C4-2B (cell line): ENCODE measurements around the gene IQCM.

ENCODE experiments used
- CTCF ChIP-seq: fragments of 450-650 bp; conservative IDR thresholded peaks from 2 replicates; pipeline ENCODE4 v1.5.1; 2017; ENCODE audit warnings: mild to moderate bottlenecking
- ZFX ChIP-seq: fragments of 450-650 bp; IDR thresholded peaks from 2 replicates; pipeline ENCODE4 v1.6.1; 2017

GRCh38 chr4:149708513-149709130 lies 107.0 kb downstream of the IQCM start:
- no peak for TF ChIP-seq CTCF
- TF ChIP-seq ZFX = no peak
